B cell (primary cell): Measurements from ENCODE around the gene SMAP1. TPM values are rescaled to one million over a fixed set of nuclear protein-coding genes. Genes with fewer than 3 reads are reported as not detected.

ENCODE experiments used
- ATAC-seq: fragments of 200-7000 bp; cut with Tn5 transposase; one replicate; pipeline ENCODE4 v1.10.0; 2021; ENCODE audit warnings: low read depth, mild to moderate bottlenecking, moderate number of reproducible peaks, moderate library complexity
- CTCF ChIA-PET: fragments of 350-600 bp; sonication (Branson Sonifier 250); formaldehyde crosslinking; loops from one replicate; lab custom pipeline; 2021; ENCODE audit warnings: antibody characterized with exemption, inconsistent platforms; lab: Charles Lee
- POLR2A ChIA-PET: fragments of 350-600 bp; sonication (Branson Sonifier 250); formaldehyde crosslinking; loops from one replicate; lab custom pipeline; 2021; ENCODE audit warnings: antibody characterized with exemption; lab: Charles Lee
- DNase-seq: peaks from one replicate; pipeline ENCODE4 v3.0.0; 2013
- H2AFZ ChIP-seq: 2 replicates; pipeline ENCODE4 v1.6.1; 2012; ENCODE audit warnings: mild to moderate bottlenecking, low read depth, low read length; ENCODE audit not compliant: insufficient read depth, poor library complexity, severe bottlenecking
- H3K27ac ChIP-seq, 2 donors: 1 replicate in 1 of 2; 2 replicates in 1 of 2; pipeline ENCODE4 v1.5.1; 2012 to 2013; ENCODE audit warnings: low read length in 2 of 2, mild to moderate bottlenecking in 2 of 2, moderate library complexity in 1 of 2
- H3K27me3 ChIP-seq, 4 experiments: fragments of 200-600 bp in 1 of 4; sonication (generic) in 1 of 4; replicated peaks in 1 of 4; 1 replicate in 2 of 4; 2 replicates in 2 of 4; pipeline versions ENCODE4 v1.6.1 to v1.7.0; 2013 to 2016; ENCODE audit warnings: low read length in 3 of 4, mild to moderate bottlenecking in 2 of 4, mixed read lengths in 1 of 4, moderate library complexity in 1 of 4; ENCODE audit not compliant: insufficient read depth in 4 of 4, control insufficient read depth in 3 of 4; ENCODE audit errors: control extremely low read depth in 1 of 4
- H3K36me3 ChIP-seq, 2 experiments: replicated peaks in 1 of 2; 1 replicate in 1 of 2; 2 replicates in 1 of 2; pipeline versions ENCODE4 v1.6.1 to v1.7.1; 2013; ENCODE audit warnings: low read length in 1 of 2; ENCODE audit not compliant: insufficient read depth in 2 of 2, control insufficient read depth in 1 of 2; ENCODE audit errors: control extremely low read depth in 1 of 2, extremely low read depth in 1 of 2
- H3K4me1 ChIP-seq, 2 donors: fragments of 200-600 bp in 1 of 2; sonication (generic) in 1 of 2; 1 replicate in 1 of 2; 2 replicates in 1 of 2; pipeline versions ENCODE4 v1.5.1 to v1.6.1; 2013 to 2017; ENCODE audit warnings: low read length in 2 of 2; ENCODE audit not compliant: control insufficient read depth in 2 of 2, insufficient read depth in 2 of 2
- H3K4me2 ChIP-seq: replicated peaks from 2 replicates; pipeline ENCODE3; 2012; ENCODE audit warnings: mild to moderate bottlenecking, low read depth, low read length; ENCODE audit not compliant: poor library complexity, severe bottlenecking
- H3K4me3 ChIP-seq, 5 experiments: fragments of 200-600 bp in 1 of 5; sonication (generic) in 1 of 5; 1 replicate in 3 of 5; 2 replicates in 2 of 5; pipeline versions ENCODE4 v1.5.1 to v1.7.0; 2011 to 2016; ENCODE audit warnings: low read length in 4 of 5, mild to moderate bottlenecking in 4 of 5, low read depth in 2 of 5, control low read depth in 1 of 5, moderate library complexity in 1 of 5; ENCODE audit not compliant: insufficient read depth in 1 of 5; ENCODE audit errors: control extremely low read depth in 1 of 5, extremely low read depth in 1 of 5
- H3K79me2 ChIP-seq: fragments of 200-600 bp; sonication (generic); one replicate; pipeline ENCODE4 v1.6.0; 2016; ENCODE audit warnings: low read length; ENCODE audit not compliant: control insufficient read depth, insufficient read depth
- H3K9ac ChIP-seq: fragments of 200-600 bp; sonication (generic); 2 replicates; pipeline ENCODE4 v1.6.1; 2017; ENCODE audit warnings: mild to moderate bottlenecking, low read length, moderate library complexity
- H3K9me3 ChIP-seq, 3 donors: one replicate each; pipeline versions ENCODE4 v1.6.1 to v1.7.1; 2013; ENCODE audit warnings: low read length in 2 of 3; ENCODE audit not compliant: control insufficient read depth in 2 of 3, insufficient read depth in 1 of 3; ENCODE audit errors: control extremely low read depth in 1 of 3
- H4K20me1 ChIP-seq: 2 replicates; pipeline ENCODE4 v1.6.0; 2012; ENCODE audit warnings: mild to moderate bottlenecking, low read length; ENCODE audit not compliant: insufficient read depth, control insufficient read depth, poor library complexity, severe bottlenecking
- H3K27ac Mint-ChIP-seq: one replicate; pipeline ENCODE4 v1.8.0; 2021; ENCODE audit warnings: mixed read lengths
- H3K27me3 Mint-ChIP-seq: one replicate; pipeline ENCODE4 v1.8.0; 2021; ENCODE audit warnings: mixed read lengths
- H3K4me1 Mint-ChIP-seq: one replicate; pipeline ENCODE4 v1.8.0; 2021; ENCODE audit warnings: mixed read lengths
- H3K4me3 Mint-ChIP-seq: one replicate; pipeline ENCODE4 v1.8.0; 2021; ENCODE audit warnings: mixed read lengths
- H3K9me3 Mint-ChIP-seq: one replicate; pipeline ENCODE4 v1.8.0; 2022; ENCODE audit warnings: mixed read lengths; ENCODE audit not compliant: insufficient read depth
- EZH2 ChIP-seq: IDR thresholded peaks from 2 replicates; pipeline ENCODE4 v1.6.1; 2012; ENCODE audit warnings: borderline replicate concordance, low read depth, mild to moderate bottlenecking, moderate library complexity, low read length; ENCODE audit not compliant: insufficient read depth, poor library complexity, severe bottlenecking
- WGBS: methylation state at CpG from one replicate; pipeline ENCODE4 v1.1.5; 2013; ENCODE audit warnings: missing lambda C conversion rate; ENCODE audit not compliant: insufficient coverage; 5-methylcytosine and 5-hydroxymethylcytosine counted together
- intact Hi-C: fragments of 100-400 bp; cut with micrococcal nuclease; formaldehyde crosslinking; loops from one replicate; pipeline ENCODE4 v1.10.0; 2022
- polyA plus RNA-seq: library from polyadenylated mRNA; depleted of rRNA; stranded (reverse); fragments of >200 nt; gene quantifications from 2 replicates; pipeline ENCODE4 v1.2.3, GENCODE V29; 2012
- total RNA-seq, 2 donors: library from RNA; stranded (reverse); fragments of 120-200 nt in 1 of 2; gene quantifications; 1 replicate in 1 of 2; 2 replicates in 1 of 2; pipeline versions ENCODE4 v1.2.3 to v1.2.4, GENCODE V29; 2013 to 2022
- TF ChIP-seq, protein P1 (sequence below): fragments of 200-600 bp; IDR thresholded peaks from one replicate; pipeline ENCODE4 v1.8.0; 2022; ENCODE audit warnings: antibody characterized with exemption, mild to moderate bottlenecking

SMAP1 gene
- total and polyA plus RNA-seq, 2 donors (not counting 1 experiment from before 2014, with no cell fraction given), result 11.0 to 21.7 TPM

DNA sequence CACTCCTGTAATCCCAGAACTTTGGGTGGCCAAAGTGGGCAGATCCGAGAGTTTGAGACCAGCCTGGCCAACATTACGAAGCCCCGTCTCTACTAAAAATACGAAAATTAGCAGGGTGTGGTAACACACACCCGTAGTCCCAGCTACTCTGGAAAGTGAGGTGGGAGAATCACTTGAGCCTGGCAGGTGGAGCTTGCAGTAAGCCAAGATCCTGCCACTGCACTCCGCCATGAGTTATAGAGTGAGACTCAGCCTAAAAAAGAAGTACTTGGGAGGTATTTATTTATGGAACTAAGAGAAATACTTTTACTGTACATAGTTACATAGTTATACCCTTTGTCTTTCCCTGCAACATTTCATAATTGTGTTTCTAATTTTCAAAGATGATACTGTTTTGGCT lies 67.8 kb downstream of the SMAP1 start:
- Histone ChIP-seq H3K27ac (no peak overlapping the region), H3K4me1 (no peaks in the 10 kb centered on the region), H3K9me3 (no peaks in the 10 kb centered on the region), H3K4me3 (no peak overlapping the region), H3K9ac (no peak overlapping the region), H2AFZ (no peak overlapping the region), H3K4me2 (no peak overlapping the region), H3K79me2 (peaks cover 1% of the 10 kb centered on the region), H4K20me1 (no peaks in the 10 kb centered on the region), H3K36me3 (peaks cover 9 to 10% of the 10 kb centered on the region in 2 experiments), H3K27me3 (no peaks in the 10 kb centered on the region)
- H3K27me3 Mint-ChIP-seq, result no peaks in the 10 kb centered on the region
- no peak for ATAC-seq
- H3K4me1 Mint-ChIP-seq, result no peaks in the 10 kb centered on the region
- no peak overlapping the region for H3K4me3 Mint-ChIP-seq
- ChIA-PET POLR2A (no interaction called here), CTCF (interaction anchor here (0.8 kb wide), 1 partner anchor 42 kb away, joined by 3 read pairs; no protein-coding TSS in a partner anchor)
- H3K27ac Mint-ChIP-seq, result no peak overlapping the region
- H3K9me3 Mint-ChIP-seq, result no peaks in the 10 kb centered on the region
- intact Hi-C loops, result no loop called here
- TF ChIP-seq EZH2, result no peak
- TF ChIP-seq, protein P1, sequence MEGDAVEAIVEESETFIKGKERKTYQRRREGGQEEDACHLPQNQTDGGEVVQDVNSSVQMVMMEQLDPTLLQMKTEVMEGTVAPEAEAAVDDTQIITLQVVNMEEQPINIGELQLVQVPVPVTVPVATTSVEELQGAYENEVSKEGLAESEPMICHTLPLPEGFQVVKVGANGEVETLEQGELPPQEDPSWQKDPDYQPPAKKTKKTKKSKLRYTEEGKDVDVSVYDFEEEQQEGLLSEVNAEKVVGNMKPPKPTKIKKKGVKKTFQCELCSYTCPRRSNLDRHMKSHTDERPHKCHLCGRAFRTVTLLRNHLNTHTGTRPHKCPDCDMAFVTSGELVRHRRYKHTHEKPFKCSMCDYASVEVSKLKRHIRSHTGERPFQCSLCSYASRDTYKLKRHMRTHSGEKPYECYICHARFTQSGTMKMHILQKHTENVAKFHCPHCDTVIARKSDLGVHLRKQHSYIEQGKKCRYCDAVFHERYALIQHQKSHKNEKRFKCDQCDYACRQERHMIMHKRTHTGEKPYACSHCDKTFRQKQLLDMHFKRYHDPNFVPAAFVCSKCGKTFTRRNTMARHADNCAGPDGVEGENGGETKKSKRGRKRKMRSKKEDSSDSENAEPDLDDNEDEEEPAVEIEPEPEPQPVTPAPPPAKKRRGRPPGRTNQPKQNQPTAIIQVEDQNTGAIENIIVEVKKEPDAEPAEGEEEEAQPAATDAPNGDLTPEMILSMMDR, result no peak
- WGBS, result 95% methylated on average over 5 of the region's 6 CpGs
- no peak for DNase-seq

DNA sequence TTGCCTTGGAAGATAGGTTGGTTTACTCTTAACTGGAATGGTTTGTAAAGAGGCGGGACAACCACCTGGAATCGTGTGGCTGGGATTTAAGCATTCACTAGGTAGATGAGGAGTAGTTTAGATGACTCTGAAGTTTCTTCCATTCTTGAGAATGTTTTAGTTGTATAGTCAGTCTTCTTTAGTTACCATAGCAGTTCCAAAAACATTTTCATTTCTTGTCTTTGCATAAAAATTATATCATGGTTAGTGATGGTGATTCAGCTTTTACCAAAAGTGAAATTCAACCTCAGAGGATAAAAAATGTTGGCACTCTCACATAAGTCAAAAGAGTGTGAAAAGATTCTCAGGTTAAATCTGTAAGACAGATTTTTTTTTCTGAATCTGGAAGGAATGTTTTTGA lies 70.3 kb downstream of the SMAP1 start:
- no peak for DNase-seq
- H3K4me2 ChIP-seq, result no peak overlapping the region
- intact Hi-C loops, result no loop called here
- no peak overlapping the region for H2AFZ ChIP-seq
- peaks cover 0 to 9% (median 5%) of the 10 kb centered on the region in 3 donors for H3K9me3 ChIP-seq
- no CpG with 5 or more reads among the region's 2 CpGs for WGBS
- H3K27me3 Mint-ChIP-seq, result no peaks in the 10 kb centered on the region
- H3K27ac ChIP-seq, result no peak overlapping the region
- no peaks in the 10 kb centered on the region for H3K9me3 Mint-ChIP-seq
- no peaks in the 10 kb centered on the region for H3K4me1 ChIP-seq
- no peak overlapping the region for H3K9ac ChIP-seq
- H3K27me3 ChIP-seq, result no peaks in the 10 kb centered on the region
- no peak overlapping the region for H3K4me3 Mint-ChIP-seq
- no peak for ATAC-seq
- ChIA-PET CTCF (no interaction called here), POLR2A (no interaction called here)
- no peak overlapping the region for H3K4me3 ChIP-seq
- no peaks in the 10 kb centered on the region for H3K4me1 Mint-ChIP-seq
- no peaks in the 10 kb centered on the region for H4K20me1 ChIP-seq
- H3K36me3 ChIP-seq, result peaks cover 9 to 19% of the 10 kb centered on the region in 2 experiments
- peaks cover 5% of the 10 kb centered on the region for H3K79me2 ChIP-seq
- H3K27ac Mint-ChIP-seq, result no peak overlapping the region
- TF ChIP-seq, protein P1, result no peak
- no peak for TF ChIP-seq EZH2
